Cardiac muscle cell (in vitro differentiated cells and primary cell): Measurements from ENCODE around the gene KIAA1755. TPM values are rescaled to one million over a fixed set of nuclear protein-coding genes. Genes with fewer than 3 reads are reported as not detected.
A peak's percentile ranks its signal among the peaks of the same experiment; 100 is the strongest.
"Not testable (repeated sequence)": the region's sequence is repeated elsewhere in the genome, so short reads cannot be mapped to it uniquely, and the experiment has no call there.

Source experiments
- DNase-seq, 2 donors: peaks; one replicate each; pipeline versions ENCODE4 v3.0.0 to v3.0.0-alpha.2; 2010 to 2017; ENCODE audit warnings: low read depth in 1 of 2, low spot score in 1 of 2
- H3K27ac ChIP-seq: fragments of 200-600 bp; sonication (generic); 2 replicates; pipeline ENCODE4 v1.5.1; 2016
- H3K27me3 ChIP-seq: fragments of 200-600 bp; sonication (generic); 2 replicates; pipeline ENCODE4 v1.6.0; 2016; ENCODE audit warnings: control low read depth
- H3K36me3 ChIP-seq: fragments of 200-600 bp; sonication (generic); 2 replicates; pipeline ENCODE4 v1.5.1; 2016; ENCODE audit warnings: control low read depth
- H3K4me1 ChIP-seq: fragments of 200-600 bp; sonication (generic); 2 replicates; pipeline ENCODE4 v1.8.1; 2017; ENCODE audit warnings: low read depth, mild to moderate bottlenecking, mixed run types
- H3K4me3 ChIP-seq: fragments of 200-600 bp; sonication (generic); 2 replicates; pipeline ENCODE4 v1.5.1; 2016; ENCODE audit warnings: mild to moderate bottlenecking
- H3K9me3 ChIP-seq: fragments of 200-600 bp; sonication (generic); 2 replicates; pipeline ENCODE4 v1.5.1; 2017; ENCODE audit warnings: low read depth, mild to moderate bottlenecking, control low read depth
- polyA plus RNA-seq: library from polyadenylated mRNA; unstranded; fragments of >200 nt; fragmentation: Nextera tagmentation; extraction: Ambion mirVana; gene quantifications from 2 replicates; pipeline ENCODE4 v1.2.1, GENCODE V29; 2016
- total RNA-seq: library from RNA; depleted of rRNA; stranded (reverse); fragments of >200 nt; gene quantifications from 2 replicates; pipeline ENCODE4 v1.2.3, GENCODE V29; 2016
- TF ChIP-seq, protein P1 (sequence below): IDR thresholded peaks from 2 replicates; pipeline ENCODE4 v1.5.1; 2012; ENCODE audit warnings: low read depth, mild to moderate bottlenecking, low read length

KIAA1755 gene
- total and polyA plus RNA-seq, 2 experiments from 2014 or later, result not detected

DNA sequence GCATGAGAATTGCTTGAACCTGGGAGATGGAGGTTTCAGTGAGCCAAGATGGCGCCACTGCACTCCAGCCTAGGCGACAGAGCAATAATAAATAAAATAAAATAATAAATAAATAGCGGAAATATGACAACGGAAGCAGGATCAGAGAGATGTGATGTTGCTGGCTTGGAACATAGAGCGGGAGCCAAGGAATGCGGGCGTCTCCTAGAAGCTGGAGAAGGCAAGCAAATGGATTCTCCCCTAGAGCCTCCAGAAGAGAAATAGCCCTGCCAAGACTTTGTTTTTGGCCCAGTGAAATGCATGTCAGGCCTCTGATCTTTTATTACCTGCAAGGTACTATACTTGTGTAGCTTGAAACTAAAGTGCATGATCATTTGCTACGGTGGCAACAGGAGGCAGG lies 12.4 kb downstream of the KIAA1755 start:
- DNase-seq, result no peak
- H3K4me3 ChIP-seq, result no peak overlapping the region
- H3K36me3 ChIP-seq, result no peaks in the 10 kb centered on the region
- TF ChIP-seq, protein P1, sequence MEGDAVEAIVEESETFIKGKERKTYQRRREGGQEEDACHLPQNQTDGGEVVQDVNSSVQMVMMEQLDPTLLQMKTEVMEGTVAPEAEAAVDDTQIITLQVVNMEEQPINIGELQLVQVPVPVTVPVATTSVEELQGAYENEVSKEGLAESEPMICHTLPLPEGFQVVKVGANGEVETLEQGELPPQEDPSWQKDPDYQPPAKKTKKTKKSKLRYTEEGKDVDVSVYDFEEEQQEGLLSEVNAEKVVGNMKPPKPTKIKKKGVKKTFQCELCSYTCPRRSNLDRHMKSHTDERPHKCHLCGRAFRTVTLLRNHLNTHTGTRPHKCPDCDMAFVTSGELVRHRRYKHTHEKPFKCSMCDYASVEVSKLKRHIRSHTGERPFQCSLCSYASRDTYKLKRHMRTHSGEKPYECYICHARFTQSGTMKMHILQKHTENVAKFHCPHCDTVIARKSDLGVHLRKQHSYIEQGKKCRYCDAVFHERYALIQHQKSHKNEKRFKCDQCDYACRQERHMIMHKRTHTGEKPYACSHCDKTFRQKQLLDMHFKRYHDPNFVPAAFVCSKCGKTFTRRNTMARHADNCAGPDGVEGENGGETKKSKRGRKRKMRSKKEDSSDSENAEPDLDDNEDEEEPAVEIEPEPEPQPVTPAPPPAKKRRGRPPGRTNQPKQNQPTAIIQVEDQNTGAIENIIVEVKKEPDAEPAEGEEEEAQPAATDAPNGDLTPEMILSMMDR, result no peak
- H3K27me3 ChIP-seq, result no peaks in the 10 kb centered on the region
- no peaks in the 10 kb centered on the region for H3K4me1 ChIP-seq
- no peak overlapping the region for H3K27ac ChIP-seq
- H3K9me3 ChIP-seq, result no peaks in the 10 kb centered on the region

DNA sequence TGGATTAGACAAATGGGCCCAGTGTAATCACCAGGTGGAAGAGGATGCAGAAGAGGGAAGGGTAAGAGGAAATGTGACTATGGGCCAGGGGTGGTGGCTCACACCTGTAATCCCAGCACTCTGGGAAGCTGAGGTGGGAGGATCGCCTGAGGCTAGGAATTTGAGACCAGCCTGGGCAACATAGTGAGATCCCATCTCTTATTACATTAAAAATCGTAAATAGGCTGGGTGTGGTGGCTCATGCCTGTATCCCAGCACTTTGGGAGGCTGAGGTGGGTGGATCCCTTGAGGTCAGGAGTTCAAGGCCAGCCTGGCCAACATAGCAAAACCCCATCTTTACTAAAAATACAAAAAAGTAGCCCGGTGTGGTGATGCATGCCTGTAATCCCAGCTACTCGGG lies 12.8 kb downstream of the KIAA1755 start:
- H3K36me3 ChIP-seq, H3K27ac ChIP-seq, DNase-seq, H3K27me3 ChIP-seq, H3K4me3 ChIP-seq, H3K9me3 ChIP-seq, H3K4me1 ChIP-seq: not testable (repeated sequence)

DNA sequence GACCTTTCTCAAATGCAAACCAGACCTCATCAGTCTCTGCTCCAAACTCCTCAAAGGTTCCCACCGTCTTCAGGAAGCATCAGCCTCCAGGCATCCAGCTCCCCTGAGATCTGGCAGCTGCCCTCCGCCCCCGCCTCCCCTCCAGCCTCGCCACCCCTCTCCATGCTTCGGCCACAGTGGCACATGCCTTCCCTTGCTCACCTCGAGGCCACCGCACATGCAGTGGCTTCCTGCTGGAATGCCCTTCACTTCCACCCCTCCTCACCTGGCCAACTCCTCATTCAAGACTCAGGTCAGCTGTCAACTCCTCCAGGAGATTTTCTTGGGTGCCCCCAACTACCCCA lies 13.4 kb downstream of the KIAA1755 start:
- no peaks in the 10 kb centered on the region for H3K36me3 ChIP-seq
- no peak overlapping the region for H3K27ac ChIP-seq
- no peak for DNase-seq
- H3K9me3 ChIP-seq, result no peaks in the 10 kb centered on the region
- no peaks in the 10 kb centered on the region for H3K4me1 ChIP-seq
- TF ChIP-seq, protein P1, result no peak
- H3K4me3 ChIP-seq, result no peak overlapping the region
- no peaks in the 10 kb centered on the region for H3K27me3 ChIP-seq

DNA sequence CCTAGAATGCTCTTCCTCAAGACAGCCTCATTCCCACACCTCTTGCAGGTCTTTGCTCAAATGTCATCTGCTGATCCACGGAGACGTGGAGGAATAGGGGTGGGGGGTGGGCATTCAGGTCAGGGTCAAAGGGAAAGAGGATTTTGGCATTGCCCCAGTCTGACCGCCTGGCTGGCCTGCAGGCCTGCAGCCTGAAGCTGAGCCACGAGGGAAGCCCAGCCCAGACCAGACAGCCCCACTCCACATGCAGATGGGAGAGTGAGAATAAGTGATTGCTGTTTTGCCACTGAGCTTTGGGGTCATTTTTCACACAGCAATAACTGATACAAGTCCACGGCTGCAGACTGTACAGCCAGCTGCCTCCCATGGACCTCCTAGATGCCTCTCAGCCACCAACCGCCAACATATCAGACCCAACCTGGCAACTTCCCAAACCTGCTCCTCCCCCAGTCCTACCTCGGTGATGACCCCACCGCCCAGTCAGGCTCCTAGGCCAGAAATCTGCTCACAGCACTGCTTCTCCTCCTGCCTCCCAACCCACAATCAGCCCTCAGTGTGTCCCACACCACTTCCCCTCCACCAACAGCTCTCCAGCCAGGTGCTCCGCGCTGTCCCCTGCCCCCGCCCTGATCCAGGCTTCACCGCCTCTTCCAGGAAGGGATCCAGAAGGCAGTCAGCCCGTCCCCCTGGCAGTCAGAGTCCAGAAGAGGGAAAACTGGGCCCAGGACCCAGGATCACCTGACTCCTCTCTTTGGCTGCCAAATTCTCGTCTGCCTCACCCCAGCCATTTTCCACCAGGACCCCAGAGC lies 14.0 kb downstream of the KIAA1755 start:
- no peak overlapping the region for H3K27ac ChIP-seq
- no peaks in the 10 kb centered on the region for H3K27me3 ChIP-seq
- DNase-seq, result peak in 1 of 2 donors; percentile 18
- no peaks in the 10 kb centered on the region for H3K36me3 ChIP-seq
- H3K4me3 ChIP-seq, result no peak overlapping the region
- no peaks in the 10 kb centered on the region for H3K9me3 ChIP-seq
- no peaks in the 10 kb centered on the region for H3K4me1 ChIP-seq
- TF ChIP-seq, protein P1, result no peak

DNA sequence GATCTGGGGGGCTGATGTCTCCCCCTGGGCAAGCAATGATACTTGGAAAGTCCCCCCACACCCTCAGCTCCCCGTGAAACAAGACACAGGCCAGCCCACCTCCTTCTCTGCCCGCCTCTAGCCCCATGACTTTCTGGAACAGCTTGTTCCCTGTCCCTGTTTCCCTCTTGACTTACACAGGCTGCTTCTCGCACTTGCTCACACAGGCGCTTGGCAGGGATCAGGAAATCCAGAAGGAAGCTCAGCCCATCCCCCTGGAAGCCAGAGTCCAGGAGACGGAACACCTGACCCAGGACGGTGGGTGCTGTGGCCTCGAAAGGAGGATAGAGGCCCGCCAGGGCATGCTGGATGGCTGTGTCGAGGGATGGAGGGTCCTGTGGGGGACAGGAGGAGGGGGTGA lies 14.8 kb downstream of the KIAA1755 start:
- no peak overlapping the region for H3K4me3 ChIP-seq
- no peaks in the 10 kb centered on the region for H3K9me3 ChIP-seq
- H3K27me3 ChIP-seq, result no peaks in the 10 kb centered on the region
- H3K27ac ChIP-seq, result no peak overlapping the region
- no peaks in the 10 kb centered on the region for H3K4me1 ChIP-seq
- DNase-seq, result no peak
- TF ChIP-seq, protein P1, result no peak
- no peaks in the 10 kb centered on the region for H3K36me3 ChIP-seq

DNA sequence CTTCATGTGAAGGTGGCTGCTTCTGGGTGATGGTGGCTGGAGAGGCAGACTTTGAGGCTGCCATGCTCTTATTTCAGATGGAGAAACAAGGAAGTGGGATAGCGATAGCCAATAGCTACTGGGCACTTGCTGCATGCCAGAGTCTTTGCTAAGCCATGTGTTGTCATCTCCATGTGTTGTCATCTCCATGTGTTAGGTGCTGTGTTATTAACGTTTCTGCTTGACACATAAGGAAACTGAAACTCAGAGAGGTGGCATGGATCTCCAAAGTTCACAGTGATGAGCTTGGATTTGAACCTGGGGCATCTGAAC lies 16.9 kb downstream of the KIAA1755 start:
- TF ChIP-seq, protein P1, result no peak
- H3K27me3 ChIP-seq, result no peaks in the 10 kb centered on the region
- no peak overlapping the region for H3K4me3 ChIP-seq
- H3K36me3 ChIP-seq, result no peaks in the 10 kb centered on the region
- DNase-seq, result no peak
- H3K27ac ChIP-seq, result no peak overlapping the region
- no peaks in the 10 kb centered on the region for H3K4me1 ChIP-seq
- H3K9me3 ChIP-seq, result no peaks in the 10 kb centered on the region
